Dedifferentiated amniotic fluid mesenchymal stem cell (primary cell): ENCODE data around the gene KIAA1958.

Source experiments
- DNase-seq: peaks from one replicate; pipeline ENCODE4 v3.0.0-alpha.2; 2016; ENCODE audit errors: extremely low spot score

Gene KIAA1958, protein sequence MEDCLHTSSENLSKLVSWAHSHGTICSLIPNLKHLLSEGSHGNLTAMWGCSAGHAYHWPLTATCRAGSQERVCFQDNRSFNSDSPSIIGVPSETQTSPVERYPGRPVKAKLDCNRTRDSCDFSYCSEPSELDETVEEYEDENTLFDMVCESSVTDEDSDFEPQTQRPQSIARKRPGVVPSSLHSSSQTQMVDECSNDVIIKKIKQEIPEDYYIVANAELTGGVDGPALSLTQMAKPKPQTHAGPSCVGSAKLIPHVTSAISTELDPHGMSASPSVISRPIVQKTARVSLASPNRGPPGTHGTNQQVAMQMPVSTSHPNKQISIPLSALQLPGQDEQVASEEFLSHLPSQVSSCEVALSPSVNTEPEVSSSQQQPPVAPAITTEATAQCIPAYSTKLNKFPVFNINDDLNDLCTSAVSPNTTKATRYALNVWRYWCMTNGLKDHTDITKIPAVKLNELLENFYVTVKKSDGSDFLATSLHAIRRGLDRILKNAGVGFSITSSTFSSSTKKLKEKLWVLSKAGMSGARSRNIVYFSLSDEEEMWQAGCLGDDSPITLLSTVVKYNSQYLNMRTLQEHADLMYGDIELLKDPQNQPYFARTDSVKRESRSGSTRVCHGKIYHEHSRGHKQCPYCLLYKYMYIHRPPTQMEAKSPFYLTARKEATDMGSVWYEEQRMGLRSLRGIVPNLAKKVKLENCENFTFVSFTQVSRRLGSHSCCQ

DNA sequence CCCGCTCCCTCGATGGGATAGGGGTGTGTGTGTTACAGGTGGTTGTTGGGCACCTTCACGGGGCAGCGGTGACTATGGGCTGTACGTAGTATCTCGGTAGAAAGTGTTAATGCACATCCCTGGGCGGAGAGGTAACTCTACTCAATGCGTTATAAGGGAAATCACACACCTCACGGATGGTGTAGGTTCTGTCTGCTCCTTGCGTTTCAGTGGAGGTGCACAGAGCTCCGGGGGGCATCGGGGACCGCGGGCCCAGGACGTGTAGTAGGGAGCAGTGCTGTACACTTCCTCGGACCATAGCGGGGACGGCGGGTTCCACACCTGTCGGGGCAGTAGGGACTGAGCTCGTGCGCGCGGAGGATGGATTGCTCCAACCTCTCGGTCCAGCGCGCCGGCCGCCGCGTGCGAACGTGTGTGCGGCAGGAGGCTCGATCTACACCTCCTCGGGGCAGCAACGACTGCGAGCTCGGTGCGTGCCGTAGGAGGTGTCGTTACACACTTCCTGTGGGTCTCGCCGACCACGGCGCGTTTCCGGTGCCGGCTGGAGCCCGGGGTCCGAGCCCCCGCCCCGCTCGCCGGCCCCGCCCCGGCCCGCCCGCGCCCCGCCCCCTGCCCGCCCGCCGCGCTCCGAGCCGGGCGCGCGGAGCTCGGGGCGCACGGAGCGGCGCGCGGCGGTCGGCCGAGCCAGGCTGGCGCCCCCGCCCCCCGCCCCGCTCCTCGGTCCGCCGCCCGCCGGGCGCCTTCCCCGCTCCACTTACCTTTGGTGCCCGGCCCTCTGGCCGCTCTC lies at the start of gene KIAA1958:
KIAA1958 (plus strand) TSS at position 607 of the 787 bp plus-strand sequence. CDS start 87,254 bp downstream, outside the sequence.
- peak; percentile 24 for DNase-seq

DNA sequence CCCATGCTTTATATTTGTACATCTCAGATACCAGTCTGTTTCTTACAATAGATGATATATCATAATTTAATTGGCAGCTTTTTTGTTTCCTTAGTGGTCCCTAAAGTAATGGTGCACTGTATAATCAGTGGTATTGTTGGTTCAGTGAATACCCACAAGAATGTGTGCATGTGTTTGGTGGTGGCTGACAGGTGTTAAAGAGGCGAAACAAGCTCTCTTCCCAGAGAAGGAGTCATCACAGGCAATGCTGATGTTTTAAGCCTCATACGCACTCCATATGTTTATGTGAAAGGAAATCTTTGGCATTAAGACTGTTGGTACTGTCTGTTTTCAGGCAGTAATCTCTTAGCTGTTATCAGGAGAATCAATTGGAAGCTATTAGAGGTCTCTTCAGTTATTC lies 49.2 kb upstream of the KIAA1958 start:
- no peak for DNase-seq

DNA sequence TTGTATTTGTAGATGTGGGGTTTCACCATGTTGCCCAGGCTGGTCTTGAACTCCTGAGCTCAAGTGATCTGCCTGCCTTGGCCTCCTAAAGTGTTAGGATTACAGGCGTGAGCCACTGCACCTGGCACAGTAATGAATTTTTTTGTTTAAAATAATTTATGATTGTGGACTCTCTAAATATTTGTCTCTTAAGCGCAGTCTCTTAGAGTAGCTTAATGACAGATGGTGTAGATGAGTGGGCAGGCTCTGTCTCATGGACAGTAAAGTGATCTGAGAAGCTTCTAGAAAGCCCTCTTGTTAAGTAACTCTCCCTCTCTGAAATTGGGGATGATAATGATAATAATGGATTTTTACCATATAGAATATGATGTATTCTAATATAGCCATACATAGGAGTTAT lies 47.5 kb upstream of the KIAA1958 start:
- DNase-seq, result no peak

DNA sequence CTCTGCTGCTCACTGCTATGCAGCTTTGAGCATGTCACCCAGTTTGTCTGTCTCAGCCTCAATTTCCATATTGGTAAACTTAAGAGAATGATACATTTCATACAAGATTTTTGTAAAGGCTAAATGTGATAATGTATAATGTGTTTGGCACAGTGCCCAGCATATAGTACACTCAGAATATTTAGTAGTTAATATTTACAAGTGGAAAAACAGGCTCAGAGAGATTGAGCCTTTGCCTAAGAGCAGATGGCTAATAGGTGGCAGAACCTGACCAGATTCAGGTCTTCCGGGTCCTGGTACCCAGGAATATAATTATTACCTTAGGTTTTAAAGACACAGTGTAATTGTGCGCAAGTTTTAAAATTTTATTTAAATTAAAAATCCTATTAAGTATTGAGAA lies 46.8 kb upstream of the KIAA1958 start:
- DNase-seq, result no peak

DNA sequence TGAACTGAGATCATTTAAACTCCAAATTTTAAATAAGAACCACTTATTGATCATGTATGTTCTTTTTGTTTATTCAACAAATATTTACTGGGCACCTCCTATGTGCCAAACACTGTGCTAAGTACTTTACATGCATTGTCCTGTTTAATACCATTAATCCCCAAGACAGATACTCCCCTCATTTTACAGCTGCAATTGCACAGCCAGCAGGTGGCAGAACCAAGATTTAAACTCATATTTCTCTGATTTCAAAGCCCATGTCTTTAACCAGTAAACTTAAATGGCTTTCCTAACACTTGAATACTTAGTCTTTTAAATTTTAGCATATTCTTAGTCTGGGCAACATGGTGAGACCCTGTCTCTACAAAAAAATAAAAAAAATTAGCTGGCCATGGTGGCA lies 43.4 kb upstream of the KIAA1958 start:
- no peak for DNase-seq

DNA sequence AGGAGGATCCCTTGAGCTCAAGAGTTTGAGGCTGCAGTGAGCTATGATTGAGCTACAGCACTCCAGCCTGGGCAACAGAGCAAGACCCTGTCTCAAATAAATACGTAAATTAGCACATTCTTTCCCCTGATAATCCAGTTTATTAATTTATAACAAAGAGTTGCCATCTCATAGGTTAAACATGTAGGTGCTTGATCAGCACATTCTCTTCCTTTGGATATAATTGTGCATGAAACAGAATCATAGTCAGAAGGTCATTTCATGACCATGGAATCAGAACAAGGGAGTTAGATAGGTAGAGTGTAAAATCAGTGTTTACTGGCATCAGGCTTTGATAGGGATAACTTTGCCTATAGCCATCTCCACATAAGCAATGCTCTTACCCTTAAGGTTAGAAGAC lies 43.0 kb upstream of the KIAA1958 start:
- DNase-seq, result no peak

DNA sequence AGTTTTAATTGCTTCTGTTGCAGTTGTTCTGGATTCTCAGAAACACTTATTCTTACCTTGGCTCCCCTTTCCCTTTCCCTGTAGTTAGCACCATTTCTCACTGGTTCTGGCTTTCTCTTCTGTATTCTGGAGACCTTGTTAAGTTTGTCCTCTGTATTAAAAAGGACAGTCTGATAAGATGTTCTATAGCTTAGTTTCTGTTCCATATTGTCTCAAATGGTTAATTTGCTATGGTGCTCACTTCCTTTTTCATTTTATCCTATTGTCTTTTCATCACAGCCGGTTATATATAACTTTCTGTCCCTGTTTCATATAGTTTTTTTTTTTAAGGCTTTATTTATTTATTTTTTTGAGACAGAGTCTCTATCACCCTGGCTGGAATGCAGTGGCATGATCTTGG lies 41.4 kb upstream of the KIAA1958 start:
- DNase-seq, result no peak

DNA sequence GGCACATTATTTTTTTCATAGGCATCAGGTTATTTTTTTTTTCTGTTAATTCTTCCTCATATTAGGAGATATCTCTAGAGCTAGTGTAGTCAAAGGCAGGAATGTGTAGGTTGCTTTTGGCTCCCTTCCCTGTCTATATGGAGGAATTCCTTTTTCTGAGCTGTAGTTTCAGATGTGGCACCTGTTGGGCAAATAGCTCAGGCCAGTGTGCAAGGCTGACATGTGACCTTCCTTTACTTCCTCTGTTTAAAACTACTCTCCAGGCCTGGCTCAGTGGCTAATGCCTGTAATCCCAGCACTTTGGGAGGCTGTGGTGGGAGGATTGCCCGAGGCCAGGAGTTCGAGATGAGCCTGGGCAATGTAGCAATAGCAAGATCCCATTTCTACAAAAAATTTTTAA lies 40.5 kb upstream of the KIAA1958 start:
- DNase-seq, result no peak

DNA sequence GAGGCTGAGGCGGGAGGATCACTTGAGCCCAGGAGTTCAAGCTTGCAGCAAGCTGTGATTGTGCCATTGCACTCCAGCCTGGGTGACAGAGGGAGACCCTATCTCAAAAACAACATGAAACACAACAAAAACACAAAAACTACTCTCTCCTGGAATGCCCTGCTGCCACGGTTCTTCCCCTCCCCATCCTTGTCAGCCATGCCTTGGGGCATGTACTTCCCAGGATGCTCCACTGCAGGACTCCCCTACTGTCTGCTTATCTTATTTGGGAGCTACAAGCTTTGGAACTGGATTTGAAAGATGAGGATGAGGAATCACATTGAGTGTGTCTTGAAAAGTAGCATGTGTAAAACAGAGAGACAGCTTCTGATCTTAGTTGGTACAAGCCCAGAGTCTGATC lies 40.1 kb upstream of the KIAA1958 start:
- DNase-seq, result no peak

DNA sequence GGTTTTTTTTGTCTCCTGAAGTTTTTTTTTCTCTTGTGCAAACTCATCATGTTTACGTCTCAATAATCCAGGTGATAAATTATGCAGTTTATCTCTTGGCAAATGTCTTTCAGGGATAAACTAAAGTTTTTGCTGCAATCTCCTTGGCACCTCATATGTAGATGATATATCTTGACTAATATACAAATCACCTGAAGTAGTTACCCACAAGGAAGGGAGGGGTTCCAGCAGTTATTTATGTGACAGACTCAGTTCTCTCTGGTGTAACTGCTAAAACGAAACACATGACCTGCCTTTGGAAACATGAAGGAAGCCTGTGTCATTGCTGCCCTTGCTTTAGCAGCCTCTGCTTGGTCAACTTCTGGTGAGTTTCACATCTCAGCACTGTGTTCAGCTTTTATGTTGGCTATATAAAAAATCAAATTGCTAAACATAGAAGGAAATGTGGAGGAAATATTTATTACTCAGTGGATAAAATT lies 39.3 kb upstream of the KIAA1958 start:
- DNase-seq, result peak; percentile 63

DNA sequence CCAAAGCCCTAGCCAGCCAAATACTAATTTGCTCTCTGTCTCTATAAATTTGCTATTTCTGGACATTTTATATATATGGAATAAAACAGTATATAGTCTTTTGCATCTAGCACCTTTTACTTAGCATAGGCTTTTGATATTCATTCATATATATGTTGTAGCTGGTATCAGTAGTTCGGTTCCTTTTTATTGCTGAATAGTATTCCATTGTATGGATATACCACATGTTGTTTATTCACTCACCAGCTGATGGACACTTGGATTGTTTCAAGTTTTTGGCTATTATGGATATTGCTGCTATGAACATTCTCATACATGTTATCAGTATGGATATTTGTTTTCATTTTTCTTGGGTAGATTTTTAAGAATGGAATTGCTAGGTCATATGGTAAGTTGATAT lies 23.8 kb upstream of the KIAA1958 start:
- DNase-seq, result no peak

DNA sequence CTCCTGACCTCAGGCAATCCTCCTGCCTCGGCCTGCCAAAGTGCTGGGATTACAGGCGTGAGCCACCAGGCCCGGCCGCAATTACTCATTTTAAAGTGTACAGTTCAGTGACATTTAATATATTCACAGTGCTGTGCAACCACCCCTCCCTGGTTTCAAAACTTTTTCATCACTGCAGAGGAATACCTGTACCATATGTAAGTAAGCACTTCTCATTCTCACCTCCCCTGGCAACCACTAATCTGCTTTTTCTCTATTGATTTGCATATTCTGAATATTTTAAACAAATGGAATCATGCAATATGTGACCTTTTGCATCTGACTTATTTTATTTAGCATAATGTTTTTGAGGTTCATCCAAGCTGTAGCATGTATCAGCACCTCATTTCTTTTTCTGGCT lies 21.3 kb upstream of the KIAA1958 start:
- DNase-seq, result no peak

DNA sequence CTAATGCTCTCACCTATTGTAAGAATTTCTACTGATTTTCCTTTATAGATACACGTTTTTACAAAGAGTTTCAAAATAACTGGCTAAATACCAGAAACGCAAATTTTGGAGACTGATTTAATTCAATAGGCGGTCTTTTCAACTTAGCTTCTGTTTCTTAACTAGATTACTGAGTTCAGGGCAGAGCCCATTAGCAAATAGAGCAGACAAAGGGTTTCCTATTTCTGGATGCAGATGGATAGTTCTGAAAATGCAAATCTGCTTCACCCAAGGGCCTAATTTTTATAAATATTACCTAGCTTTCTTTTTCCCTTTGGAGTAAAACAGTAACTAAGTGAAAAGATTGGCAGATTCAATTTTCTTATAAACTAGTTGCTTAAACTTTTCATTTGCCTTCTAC lies 13.6 kb upstream of the KIAA1958 start:
- DNase-seq, result no peak

DNA sequence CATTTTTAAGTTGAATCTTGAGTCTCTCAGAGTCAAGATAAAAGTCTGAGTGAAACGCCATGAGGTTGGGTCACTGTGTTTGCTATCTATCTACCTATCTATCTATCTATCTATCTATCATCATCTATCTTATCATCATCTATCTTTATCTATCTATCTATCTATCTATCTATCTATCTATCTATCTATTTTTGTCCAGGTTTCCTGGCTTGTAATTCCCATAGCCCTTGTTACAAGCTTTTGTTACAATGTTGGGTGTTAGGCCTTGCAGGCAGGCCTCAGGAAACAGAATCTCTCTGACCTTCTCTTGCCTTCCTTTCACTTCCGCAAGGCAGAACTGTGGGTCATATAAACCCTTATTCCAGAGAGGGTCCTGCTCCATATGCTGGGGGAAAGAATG lies 12.6 kb upstream of the KIAA1958 start:
- DNase-seq, result no peak

DNA sequence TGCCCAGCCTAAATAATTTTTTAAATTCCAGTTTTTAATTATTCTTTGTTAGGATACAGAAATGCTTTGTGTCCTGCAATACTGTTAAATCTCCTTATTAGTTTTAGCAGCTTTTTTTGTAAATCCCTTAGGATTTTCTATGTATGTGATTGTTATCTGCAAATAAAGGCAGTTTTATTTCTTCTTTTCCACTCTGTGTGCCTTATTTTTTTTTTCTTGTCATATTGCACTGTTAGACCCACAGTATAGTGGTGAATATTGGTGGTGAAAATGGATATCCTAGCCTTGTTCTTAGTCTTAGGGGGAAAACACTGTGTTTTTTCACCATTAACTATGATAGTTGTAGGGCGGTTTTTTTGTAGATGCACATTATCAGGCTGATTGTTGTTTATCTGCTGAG lies 11.3 kb upstream of the KIAA1958 start:
- DNase-seq, result no peak

DNA sequence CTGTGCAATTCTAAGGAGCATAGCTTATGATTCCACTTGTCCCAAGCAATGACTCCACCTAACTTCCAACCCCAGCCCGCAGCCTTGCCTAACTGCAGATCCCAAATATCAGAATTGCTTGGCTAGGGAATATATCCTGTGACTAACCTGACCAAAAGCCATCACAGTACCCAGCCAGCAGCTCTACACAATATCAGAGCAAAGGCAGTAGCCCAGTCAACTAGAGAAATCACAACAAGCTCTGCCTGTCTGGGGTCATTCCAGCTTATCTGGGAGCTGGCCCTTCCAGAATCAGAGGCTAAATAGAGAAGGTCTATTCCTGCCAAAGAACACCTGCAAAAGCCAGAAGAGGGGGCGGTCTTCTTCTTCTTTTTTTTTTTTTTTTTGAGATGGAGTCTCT lies 9.3 kb upstream of the KIAA1958 start:
- DNase-seq, result no peak

DNA sequence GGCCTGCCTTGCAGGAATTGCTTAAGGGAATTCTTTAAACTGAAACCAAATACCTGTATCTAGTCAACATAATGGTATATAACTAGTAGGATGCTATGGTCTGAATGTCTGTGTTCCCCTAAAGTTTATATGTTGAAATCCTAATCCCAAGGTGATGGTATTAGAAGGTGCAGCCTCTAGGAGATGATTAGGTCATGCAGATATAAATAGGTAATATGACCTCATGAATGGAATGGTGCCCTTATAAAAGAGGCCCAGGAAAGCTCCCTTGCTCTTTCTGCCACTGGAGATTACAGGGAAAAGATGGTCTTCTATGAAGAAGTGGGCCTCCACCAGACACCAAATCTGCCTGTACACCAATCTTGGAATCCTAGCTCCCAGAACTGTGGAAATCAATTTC lies 7.4 kb upstream of the KIAA1958 start:
- no peak for DNase-seq

DNA sequence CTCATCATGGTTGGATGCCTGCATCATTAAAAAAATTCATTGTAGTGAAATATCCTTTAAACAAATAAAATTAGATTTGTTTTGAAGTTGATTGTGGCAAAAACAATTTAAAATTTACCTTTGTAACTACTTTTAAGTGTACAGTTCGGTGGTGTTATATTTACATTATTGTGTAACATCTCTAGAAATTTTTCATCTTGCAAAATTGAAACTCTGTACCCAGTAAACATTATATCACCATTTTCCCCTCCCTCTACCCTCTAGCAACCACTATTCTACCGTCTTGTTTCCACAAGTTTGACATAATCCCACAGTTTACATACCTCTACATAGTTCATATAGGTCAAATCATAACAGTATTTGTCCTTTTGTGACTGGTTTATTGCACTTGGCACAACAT lies 2.0 kb upstream of the KIAA1958 start:
- DNase-seq, result no peak

DNA sequence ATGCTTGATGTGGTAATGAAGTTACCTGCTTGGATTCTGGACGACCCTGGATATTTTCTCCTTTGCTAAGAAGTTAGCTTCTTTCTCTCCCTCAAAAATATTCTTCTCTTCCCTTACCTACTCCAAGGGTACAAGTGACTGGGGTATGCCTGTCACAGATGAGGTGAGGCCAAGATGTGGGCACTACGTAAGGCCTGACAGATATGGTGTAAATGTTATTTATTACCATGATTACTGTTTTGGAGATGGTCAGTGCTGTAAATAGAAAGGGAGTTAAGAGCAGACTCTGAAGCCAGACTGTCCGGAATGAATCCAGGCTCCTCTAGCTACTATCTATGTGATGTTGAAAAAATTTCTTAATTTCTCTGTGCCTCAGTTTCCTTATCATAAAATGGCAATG lies 1.1 kb upstream of the KIAA1958 start:
- no peak for DNase-seq

DNA sequence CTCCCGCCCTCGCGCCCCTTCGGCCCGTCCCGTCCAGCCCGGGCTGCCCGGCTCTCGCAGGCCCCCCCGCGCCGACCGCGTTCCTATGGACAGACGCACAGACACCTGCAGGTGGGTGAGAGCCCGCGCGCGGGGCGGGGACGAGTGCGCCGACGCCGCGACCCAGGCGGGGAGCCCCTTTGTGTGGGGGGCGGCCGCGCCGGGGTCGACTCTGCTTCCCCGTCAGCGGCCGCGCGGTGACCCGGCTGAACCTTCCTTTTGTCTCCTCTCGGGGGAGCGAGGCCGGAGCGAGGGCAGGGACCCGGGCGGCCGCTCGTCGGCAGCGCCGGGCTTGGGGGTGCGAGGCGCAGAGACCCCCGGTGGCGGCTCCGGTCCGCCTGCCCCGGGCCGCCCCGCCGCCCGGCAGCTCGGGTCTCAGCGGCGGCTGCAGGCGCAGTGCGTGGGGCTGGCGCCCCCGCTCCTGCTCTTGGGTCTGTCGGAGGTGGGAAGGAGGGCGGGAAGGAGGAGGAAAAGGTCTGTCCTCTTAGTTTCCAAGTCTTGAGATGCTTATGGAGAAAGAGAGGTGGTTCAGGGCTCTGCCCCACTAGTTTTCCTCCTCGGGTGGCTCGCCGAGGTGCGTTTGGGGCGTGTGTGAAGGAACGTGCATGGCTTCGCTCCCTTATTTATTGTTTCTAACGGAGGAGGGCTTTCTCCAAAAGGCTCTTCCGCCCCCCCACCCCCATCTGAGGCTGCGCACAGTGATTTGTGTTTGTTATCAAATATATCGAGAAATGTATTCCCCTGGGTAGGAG lies 576 bp downstream of the KIAA1958 start:
- peak; percentile 39 for DNase-seq

DNA sequence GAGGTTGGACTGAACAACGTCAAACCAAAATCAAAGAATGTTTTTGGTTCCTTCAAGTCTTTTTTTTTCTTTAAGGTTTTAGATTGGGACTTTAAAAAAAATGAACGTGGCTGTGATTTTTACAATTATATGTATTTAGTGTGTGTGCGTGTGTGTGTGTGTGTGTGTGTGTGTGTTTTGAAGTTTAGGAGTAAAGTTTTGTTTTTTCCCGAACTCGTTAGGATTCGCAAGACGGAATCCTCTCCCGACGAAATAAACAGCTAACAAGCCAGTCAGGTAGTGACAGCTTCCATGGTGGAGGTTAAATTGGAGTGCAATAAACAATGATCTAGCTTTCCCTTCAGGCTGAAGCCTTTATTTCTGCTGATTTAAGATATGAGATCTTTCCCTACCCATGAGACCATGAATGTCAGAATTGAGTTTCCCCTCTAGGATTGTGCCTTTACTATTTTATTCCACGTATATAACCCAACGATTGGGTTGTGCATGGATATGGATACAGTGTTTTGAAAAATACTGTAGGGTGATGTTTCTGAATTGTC lies 1.2 kb downstream of the KIAA1958 start:
- DNase-seq, result no peak
